OCI-LY3 (cell line): ENCODE measurements around the gene DEPP1.
A peak's percentile ranks its signal among the peaks of the same experiment; 100 is the strongest.

ENCODE experiments used
- H2AFZ ChIP-seq: fragments of 200-600, 300-600 bp; shearing (Covaris generic); 2 replicates; pipeline ENCODE4 v1.6.0; 2014; ENCODE audit warnings: antibody characterized with exemption, low read depth, low read length
- H3K27ac ChIP-seq: fragments of 200-600, 300-600 bp; sonication (generic); 2 replicates; pipeline ENCODE4 v1.5.1; 2014; ENCODE audit warnings: mild to moderate bottlenecking, low read length, moderate library complexity, mixed read lengths
- H3K27me3 ChIP-seq: fragments of 200-600, 300-600 bp; sonication (generic); 2 replicates; pipeline ENCODE4 v1.6.1; 2014; ENCODE audit warnings: low read depth, low read length, mixed read lengths
- H3K36me3 ChIP-seq: fragments of 200-600, 300-600 bp; sonication (generic); replicated peaks from 2 replicates; pipeline ENCODE3; 2014; ENCODE audit warnings: low read depth, low read length, mixed read lengths
- H3K4me1 ChIP-seq: fragments of 300-600, 200-600 bp; sonication (generic); 2 replicates; pipeline ENCODE4 v1.6.1; 2014; ENCODE audit warnings: low read length, mixed read lengths
- H3K4me2 ChIP-seq: fragments of 200-600, 300-600 bp; sonication (generic); 2 replicates; pipeline ENCODE4 v1.6.1; 2014; ENCODE audit warnings: low read length, mixed read lengths
- H3K4me3 ChIP-seq: fragments of 300-600, 200-600 bp; sonication (generic); 2 replicates; pipeline ENCODE4 v1.5.1; 2014; ENCODE audit warnings: antibody characterized with exemption, mild to moderate bottlenecking, low read length, moderate library complexity
- H3K79me2 ChIP-seq: fragments of 300-600, 200-600 bp; shearing (Covaris generic); 2 replicates; pipeline ENCODE4 v1.6.1; 2014; ENCODE audit warnings: mild to moderate bottlenecking, low read length, mixed read lengths
- H3K9ac ChIP-seq: fragments of 300-600, 200-600 bp; shearing (Covaris generic); 2 replicates; pipeline ENCODE4 v1.6.0; 2014; ENCODE audit warnings: mild to moderate bottlenecking, low read length, moderate library complexity
- H3K9me3 ChIP-seq: fragments of 200-600, 300-600 bp; shearing (Covaris generic); 2 replicates; pipeline ENCODE4 v1.6.1; 2014; ENCODE audit warnings: low read length, mixed read lengths; ENCODE audit not compliant: insufficient read depth
- H4K20me1 ChIP-seq: fragments of 200-600, 300-600 bp; sonication (generic); 2 replicates; pipeline ENCODE4 v1.6.1; 2016; ENCODE audit warnings: low read length, mixed read lengths; ENCODE audit not compliant: insufficient read depth
- EZH2phosphoT487 ChIP-seq: fragments of 200-600 bp; shearing (Covaris generic); IDR thresholded peaks from 2 replicates; pipeline ENCODE4 v1.6.1; 2018; ENCODE audit warnings: antibody characterized with exemption, mixed run types, low read depth
- TF ChIP-seq, protein P1 (sequence below): fragments of 200-600, 300-600 bp; sonication (generic); IDR thresholded peaks from 2 replicates; pipeline ENCODE4 v1.5.1; 2014; ENCODE audit warnings: antibody characterized with exemption, low read length, low read depth

Gene DEPP1

DNA sequence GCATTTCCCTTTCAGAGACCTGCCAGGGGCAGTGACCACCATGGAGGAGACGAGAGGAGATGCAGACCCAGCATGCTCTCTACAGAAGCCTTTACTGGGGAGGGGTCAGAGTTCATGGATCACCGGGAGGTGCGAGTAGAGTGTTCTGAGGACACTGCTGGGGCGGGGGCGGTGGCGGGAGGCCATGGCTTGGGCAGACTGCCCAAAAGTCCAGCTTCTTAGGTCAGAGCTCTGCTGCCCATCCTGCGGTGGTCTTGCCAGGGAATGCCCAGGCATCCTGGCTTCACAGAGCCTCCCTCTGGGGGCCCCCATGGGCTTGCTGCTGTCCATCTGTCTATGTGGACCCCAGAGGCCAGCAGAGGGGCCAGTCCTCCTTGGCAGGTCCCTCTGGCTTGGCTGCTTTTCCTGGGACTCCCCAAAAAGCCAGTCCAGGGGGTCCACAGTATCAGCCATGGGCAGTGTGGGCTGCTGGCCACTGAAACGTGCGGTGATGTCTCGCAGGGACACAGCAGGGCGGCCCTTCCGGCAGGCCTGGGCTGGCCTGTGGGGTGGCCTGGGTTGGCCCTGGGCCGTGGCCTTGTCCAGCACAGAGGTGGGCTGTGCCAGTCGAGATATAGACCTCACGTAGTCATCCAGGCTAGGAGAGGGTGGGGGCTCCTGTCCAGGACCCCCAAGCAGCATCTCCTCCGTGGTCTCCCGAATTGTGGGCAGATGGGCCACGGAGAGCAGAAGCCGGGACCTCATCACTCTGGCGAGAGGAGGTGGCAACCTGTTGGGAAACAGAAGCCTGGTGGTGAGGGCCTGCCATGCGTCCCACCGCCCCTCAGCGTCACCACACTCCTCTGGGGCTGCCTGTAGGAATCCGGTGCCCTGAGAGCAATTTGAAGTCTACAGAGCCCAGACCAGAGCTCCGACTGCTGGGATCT lies 1.1 kb downstream of the DEPP1 start:
- Histone ChIP-seq H3K9me3 (no peaks in the 10 kb centered on the region), H3K4me1 (peaks cover 67% of the 10 kb centered on the region), H3K36me3 (no peaks in the 10 kb centered on the region), H3K27ac (no peak overlapping the region), H2AFZ (no peak overlapping the region), H4K20me1 (no peaks in the 10 kb centered on the region), H3K79me2 (no peaks in the 10 kb centered on the region), H3K4me2 (peak overlapping the region; percentile 77), H3K9ac (peak overlapping the region; percentile 47; the same call in 1 of the 2 replicates), H3K4me3 (peak overlapping the region; percentile 65), H3K27me3 (no peaks in the 10 kb centered on the region)
- no peak for TF ChIP-seq EZH2phosphoT487
- TF ChIP-seq, protein P1, sequence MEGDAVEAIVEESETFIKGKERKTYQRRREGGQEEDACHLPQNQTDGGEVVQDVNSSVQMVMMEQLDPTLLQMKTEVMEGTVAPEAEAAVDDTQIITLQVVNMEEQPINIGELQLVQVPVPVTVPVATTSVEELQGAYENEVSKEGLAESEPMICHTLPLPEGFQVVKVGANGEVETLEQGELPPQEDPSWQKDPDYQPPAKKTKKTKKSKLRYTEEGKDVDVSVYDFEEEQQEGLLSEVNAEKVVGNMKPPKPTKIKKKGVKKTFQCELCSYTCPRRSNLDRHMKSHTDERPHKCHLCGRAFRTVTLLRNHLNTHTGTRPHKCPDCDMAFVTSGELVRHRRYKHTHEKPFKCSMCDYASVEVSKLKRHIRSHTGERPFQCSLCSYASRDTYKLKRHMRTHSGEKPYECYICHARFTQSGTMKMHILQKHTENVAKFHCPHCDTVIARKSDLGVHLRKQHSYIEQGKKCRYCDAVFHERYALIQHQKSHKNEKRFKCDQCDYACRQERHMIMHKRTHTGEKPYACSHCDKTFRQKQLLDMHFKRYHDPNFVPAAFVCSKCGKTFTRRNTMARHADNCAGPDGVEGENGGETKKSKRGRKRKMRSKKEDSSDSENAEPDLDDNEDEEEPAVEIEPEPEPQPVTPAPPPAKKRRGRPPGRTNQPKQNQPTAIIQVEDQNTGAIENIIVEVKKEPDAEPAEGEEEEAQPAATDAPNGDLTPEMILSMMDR, result no peak

- Histone ChIP-seq H4K20me1 (no peaks in the 10 kb centered on the region), H3K4me1 (peaks cover 65% of the 10 kb centered on the region), H3K4me3 (no peak overlapping the region), H3K4me2 (no peak overlapping the region), H3K9me3 (no peaks in the 10 kb centered on the region), H3K9ac (no peak overlapping the region), H2AFZ (no peak overlapping the region), H3K79me2 (no peaks in the 10 kb centered on the region), H3K27ac (no peak overlapping the region), H3K36me3 (no peaks in the 10 kb centered on the region), H3K27me3 (no peaks in the 10 kb centered on the region)
- TF ChIP-seq EZH2phosphoT487, result no peak
- TF ChIP-seq, protein P1, result no peak
Observed at GRCh38 chr10:44976352-44977198, 2.0 kb downstream of the DEPP1 start.

DNA sequence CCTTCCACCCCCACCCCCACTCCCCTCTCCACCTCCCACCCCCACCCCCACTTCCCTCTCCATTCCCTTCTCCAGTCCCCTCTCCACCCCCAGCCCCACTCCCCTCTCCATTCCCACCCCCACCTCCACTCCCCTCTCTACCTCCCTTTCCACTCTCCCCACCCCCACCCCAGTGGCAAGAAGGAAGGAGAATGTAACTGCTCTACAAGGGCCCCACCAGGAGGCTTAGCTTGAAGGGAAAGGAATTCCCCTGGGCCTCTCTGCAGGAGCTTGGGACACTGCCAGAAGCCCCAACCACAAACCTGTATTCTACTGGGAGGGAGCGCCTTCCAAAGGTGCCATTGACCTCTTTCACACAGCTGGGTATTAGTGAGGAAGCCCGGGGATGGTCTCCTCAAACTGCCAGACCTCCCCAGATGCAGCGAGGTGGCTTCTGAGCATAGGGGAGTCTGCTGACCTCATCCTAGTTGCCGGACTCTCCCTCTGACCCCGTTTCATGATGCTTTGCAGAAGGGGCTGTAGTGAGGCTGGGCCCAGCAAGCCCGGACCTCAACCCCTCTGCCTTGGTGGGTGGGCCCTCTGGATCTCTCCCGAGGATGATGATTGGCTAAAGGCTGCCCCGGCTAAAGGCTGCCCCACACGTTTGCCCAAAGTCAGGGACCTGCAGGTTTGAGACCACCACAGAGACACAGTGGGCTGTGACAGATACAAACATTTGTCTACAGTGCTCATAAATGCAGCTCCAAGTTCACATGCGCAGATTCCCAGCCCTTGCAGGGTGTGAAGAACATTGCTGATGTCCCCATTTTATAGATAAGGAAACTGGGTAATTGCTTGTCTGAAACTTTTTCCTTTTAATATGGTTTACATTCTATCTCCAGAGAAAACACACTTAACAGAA lies 2.9 kb downstream of the DEPP1 start:
- Histone ChIP-seq H3K4me3 (0 out of 2 replicates have a peak overlapping the region, but pooled peaks have one; percentile 79), H3K36me3 (no peaks in the 10 kb centered on the region), H3K27me3 (no peaks in the 10 kb centered on the region), H3K27ac (no peak overlapping the region), H3K9ac (no peak overlapping the region), H3K4me1 (peaks cover 56% of the 10 kb centered on the region), H4K20me1 (no peaks in the 10 kb centered on the region), H3K4me2 (peak overlapping the region; percentile 24; the same call in 1 of the 2 replicates), H2AFZ (no peak overlapping the region), H3K9me3 (no peaks in the 10 kb centered on the region), H3K79me2 (no peaks in the 10 kb centered on the region)
- TF ChIP-seq, protein P1, result no peak
- no peak for TF ChIP-seq EZH2phosphoT487
